K562 (cell line): ENCODE results near the gene RING1. TPM values are rescaled to one million over a fixed set of nuclear protein-coding genes. Genes with fewer than 3 reads are reported as not detected.

Experiments used
- ATAC-seq: fragments of 200-7000 bp; cut with Tn5 transposase; 3 replicates; pipeline ENCODE4 v1.9.1; 2020; ENCODE audit warnings: moderate library complexity
- BruUV-seq: library from RNA; stranded (reverse); fragments of 400-500 nt; replicated peaks from 2 replicates; lab custom pipeline; 2021; lab: Mats Ljungman, UMichigan
- CTCF ChIA-PET: fragments of 300-600 bp; formaldehyde crosslinking; extraction: SDS; loops from one replicate; lab custom pipeline; 2021; ENCODE audit warnings: low intra/inter-chr PET ratio; lab: Yijun Ruan, JAX
- POLR2A ChIA-PET: fragments of 300-600, 350-650 bp; sonication (Branson Sonifier 250); formaldehyde crosslinking; extraction: SDS; loops from one replicate; lab custom pipeline; 2021; ENCODE audit warnings: antibody characterized with exemption, inconsistent platforms; lab: Yijun Ruan, JAX
- DNase-seq, 4 experiments: peaks; one replicate each; pipeline versions ENCODE4 v3.0.0 to v3.0.0-alpha.2; 2011 to 2018; ENCODE audit warnings: low spot score in 3 of 4, mixed read lengths in 3 of 4; ENCODE audit errors: extremely low read depth in 1 of 4
- FAIRE-seq: peaks from 2 replicates; lab custom pipeline; 2011; peaks lifted over from hg19 to GRCh38; lab: Jason Lieb, UNC
- H2AFZ ChIP-seq: 2 replicates; pipeline ENCODE4 v1.6.0; 2011; ENCODE audit warnings: low read depth, low read length, control low read depth, inconsistent platforms
- H3K27ac ChIP-seq: fragments of 200-600 bp; 3 replicates; pipeline ENCODE4 v1.8.0; 2011; ENCODE audit warnings: low read depth, mild to moderate bottlenecking, control low read depth, inconsistent platforms, low read length, moderate library complexity, mixed read lengths; ENCODE audit errors: extremely low read depth
- H3K27me3 ChIP-seq, 2 experiments: fragments of 300-600 bp in 1 of 2; 2 replicates in 1 of 2; 3 replicates in 1 of 2; pipeline versions ENCODE4 v1.6.0 to v1.8.0; 2011; ENCODE audit warnings: inconsistent platforms in 2 of 2, low read length in 2 of 2, mild to moderate bottlenecking in 1 of 2, mixed read lengths in 1 of 2, moderate library complexity in 1 of 2; ENCODE audit not compliant: control insufficient read depth in 2 of 2, insufficient read depth in 2 of 2
- H3K36me3 ChIP-seq: fragments of 300-600 bp; 3 replicates; pipeline ENCODE4 v1.8.0; 2011; ENCODE audit warnings: mild to moderate bottlenecking, low read length, inconsistent platforms; ENCODE audit not compliant: control insufficient read depth, insufficient read depth
- H3K4me1 ChIP-seq, 2 experiments: fragments of 200-600 bp in 1 of 2; replicated peaks in 1 of 2; 2 replicates in 1 of 2; 3 replicates in 1 of 2; pipeline versions ENCODE4 v1.5.1 to v1.8.0; 2011; ENCODE audit warnings: inconsistent platforms in 2 of 2, low read length in 2 of 2, mild to moderate bottlenecking in 1 of 2, mixed read lengths in 1 of 2, moderate library complexity in 1 of 2; ENCODE audit not compliant: control insufficient read depth in 2 of 2, insufficient read depth in 2 of 2
- H3K4me2 ChIP-seq: 2 replicates; pipeline ENCODE4 v1.6.1; 2011; ENCODE audit warnings: low read length, control low read depth, inconsistent platforms, mixed read lengths; ENCODE audit not compliant: insufficient read depth
- H3K4me3 ChIP-seq: fragments of 200-600 bp; sonication (generic), shearing (Covaris generic); 2 replicates; pipeline ENCODE4 v1.5.1; 2016; ENCODE audit warnings: control low read depth, inconsistent platforms
- H3K79me2 ChIP-seq: fragments of 200-600 bp; 3 replicates; pipeline ENCODE4 v1.8.0; 2011; ENCODE audit warnings: low read length, inconsistent platforms; ENCODE audit not compliant: control insufficient read depth, insufficient read depth
- H3K9ac ChIP-seq, 2 experiments: 2 replicates each; pipeline versions ENCODE4 v1.6.0 to v1.6.1; 2011; ENCODE audit warnings: low read depth in 2 of 2, low read length in 2 of 2, control low read depth in 1 of 2, inconsistent platforms in 1 of 2, mild to moderate bottlenecking in 1 of 2, mixed read lengths in 1 of 2; ENCODE audit not compliant: insufficient read depth in 1 of 2
- H3K9me1 ChIP-seq: one replicate; pipeline ENCODE4 v1.6.0; 2011; ENCODE audit warnings: inconsistent platforms, mild to moderate bottlenecking, low read length, moderate library complexity; ENCODE audit not compliant: control insufficient read depth, insufficient read depth
- H3K9me3 ChIP-seq: replicated peaks from 2 replicates; pipeline ENCODE4 v1.5.1; 2011; ENCODE audit warnings: low read depth, low read length, inconsistent platforms; ENCODE audit not compliant: control insufficient read depth, insufficient read depth
- H4K20me1 ChIP-seq: replicated peaks from 2 replicates; pipeline ENCODE4 v1.6.1; 2011; ENCODE audit warnings: low read length, inconsistent platforms, mixed read lengths; ENCODE audit not compliant: control insufficient read depth, insufficient read depth
- ATF7 ChIP-seq: fragments of 450-650 bp; IDR thresholded peaks from 2 replicates; pipeline ENCODE4 v1.7.1; 2014; ENCODE audit warnings: mild to moderate bottlenecking, moderate library complexity
- BRD4 ChIP-seq: fragments of 200-600 bp; sonication (generic); IDR thresholded peaks from 2 replicates; pipeline ENCODE4 v1.6.1; 2017; ENCODE audit warnings: inconsistent platforms
- CREB1 ChIP-seq, 2 experiments: sonication (generic) in 1 of 2; formaldehyde crosslinking in 1 of 2; IDR thresholded peaks; 2 replicates each; pipeline versions ENCODE4 v1.6.1 to v1.8.0; 2012 to 2022; ENCODE audit warnings: inconsistent platforms in 1 of 2, mild to moderate bottlenecking in 1 of 2, missing genetic modification reagents in 1 of 2, moderate library complexity in 1 of 2
- FOXK1 ChIP-seq: sonication (generic); formaldehyde crosslinking; IDR thresholded peaks from 2 replicates; pipeline ENCODE4 v1.8.0; 2022; ENCODE audit warnings: missing genetic modification reagents, mild to moderate bottlenecking, borderline replicate concordance
- NCOR1 ChIP-seq: fragments of 450-650 bp; IDR thresholded peaks from 2 replicates; pipeline ENCODE4 v1.6.1; 2016; ENCODE audit warnings: mild to moderate bottlenecking, moderate library complexity
- NELFE ChIP-seq: IDR thresholded peaks from 2 replicates; pipeline ENCODE4 v1.6.1; 2011; ENCODE audit warnings: mild to moderate bottlenecking; ENCODE audit not compliant: insufficient read depth, insufficient read length
- NFXL1 ChIP-seq: fragments of 450-650 bp; formaldehyde crosslinking; IDR thresholded peaks from 2 replicates; pipeline ENCODE4 v1.4.0; 2021; ENCODE audit warnings: mild to moderate bottlenecking
- RAD51 ChIP-seq: fragments of 450-650 bp; IDR thresholded peaks from 2 replicates; pipeline ENCODE4 v1.7.1; 2016; ENCODE audit warnings: low read depth, mild to moderate bottlenecking, borderline replicate concordance
- RBM22 ChIP-seq: fragments of 200-400 bp; formaldehyde crosslinking; IDR thresholded peaks from 2 replicates; pipeline ENCODE4 v1.6.1; 2018; ENCODE audit warnings: low read length, low read depth; ENCODE audit not compliant: poor library complexity, severe bottlenecking
- USF1 ChIP-seq: sonication (generic); formaldehyde crosslinking; IDR thresholded peaks from 2 replicates; pipeline ENCODE4 v1.9.0; 2022; ENCODE audit warnings: mild to moderate bottlenecking, missing genetic modification reagents
- ZBTB5 ChIP-seq: fragments of 450-650 bp; IDR thresholded peaks from 2 replicates; pipeline ENCODE4 v1.6.1; 2017; ENCODE audit warnings: antibody characterized with exemption
- ZNF408 ChIP-seq: fragments of 250-450 bp; sonication (Bioruptor Pico); IDR thresholded peaks from 2 replicates; pipeline ENCODE4 v1.4.0; 2020; ENCODE audit warnings: low read depth, mild to moderate bottlenecking, moderate library complexity
- ZNF592 ChIP-seq: fragments of 450-650 bp; IDR thresholded peaks from 2 replicates; pipeline ENCODE4 v1.6.1; 2017; ENCODE audit warnings: antibody characterized with exemption, mild to moderate bottlenecking
- WGBS: fragments of 100-300 bp; shearing (Covaris generic); methylation state at CpG from one replicate; pipeline ENCODE4 v1.1.6; 2016; ENCODE audit warnings: low coverage, mixed read lengths; ENCODE audit not compliant: insufficient coverage; ENCODE audit errors: missing lambda C conversion rate; 5-methylcytosine and 5-hydroxymethylcytosine counted together
- in situ Hi-C: fragments of 300-500 bp; cut with MboI; formaldehyde crosslinking; loops from 4 replicates; pipeline ENCODE4 v1.15.0; 2018; ENCODE audit warnings: inconsistent platforms, mixed read lengths
- intact Hi-C: fragments of 100-400 bp; cut with micrococcal nuclease; formaldehyde crosslinking; loops from 2 replicates; pipeline ENCODE4 v1.14.2; 2022
- polyA plus RNA-seq, 8 experiments: library from polyadenylated mRNA; depleted of rRNA in 4 of 8; stranded (reverse) in 5 of 8; unstranded in 3 of 8; fragments of >200 nt; fragmentation: Nextera tagmentation in 2 of 8; fragmentation: Illumina TruSeq in 1 of 8; extraction: Ambion mirVana in 2 of 8; extraction: Trizol in 1 of 8; gene quantifications; 2 replicates each; pipeline versions ENCODE4 v1.2.1 to v1.2.3, GENCODE V29; 2011 to 2014; ENCODE audit warnings: inconsistent platforms in 1 of 8, missing spikeins in 1 of 8
- total RNA-seq, 7 experiments: library from RNA; depleted of rRNA in 6 of 7; stranded (reverse); fragments of >200 nt in 6 of 7; fragmentation: Illumina TruSeq in 2 of 7; extraction: Trizol in 2 of 7; gene quantifications; 2 replicates each; pipeline versions ENCODE4 v1.2.1 to v1.2.3, GENCODE V29; 2011 to 2021; ENCODE audit warnings: low replicate concordance in 1 of 7

The RING1 gene
- total and polyA plus RNA-seq, 9 of the 15 experiments (the other 6 are each of a cell fraction or from before 2014, with no cell fraction given), result 4.2 to 59.1 (median 36.9) TPM

GRCh38 chr6:33164665-33165373, 43.5 kb upstream of the RING1 start:
- in situ Hi-C loops (loop anchor here (5.0 kb wide), 1 partner anchor 1028 kb away; no protein-coding TSS in a partner anchor), intact Hi-C loops (no loop called here)
- peaks cover 7 to 30% of the 10 kb centered on the region in 2 experiments; a peak in 3 of 5 replicates for H3K4me1 ChIP-seq
- no peaks in the 10 kb centered on the region for H3K36me3 ChIP-seq
- BruUV-seq, result no TSS peak
- ATAC-seq (no peak), FAIRE-seq (no peak), DNase-seq (peak in 1 of 4 experiments; percentile 19)
- no peaks in the 10 kb centered on the region for H3K79me2 ChIP-seq
- peaks cover 5 to 43% of the 10 kb centered on the region in 2 experiments; a peak in 3 of 5 replicates for H3K27me3 ChIP-seq
- no peak overlapping the region for H3K4me3 ChIP-seq
- POLR2A ChIA-PET, result interaction anchor here (0.6 to 3.0 kb wide), 7 partner anchors 7 to 192 kb away, joined by 3 to 11 read pairs (median 3); no protein-coding TSS in a partner anchor
- H3K9ac ChIP-seq, result peak overlapping the region in 1 of 2 experiments; percentile 10; a peak in 1 of 4 replicates
- CTCF ChIA-PET, result no interaction called here
- WGBS, result 1% methylated on average over 14 of the region's 14 CpGs
- no peaks in the 10 kb centered on the region for H3K9me3 ChIP-seq
- no peak overlapping the region for H2AFZ ChIP-seq
- peaks cover 4% of the 10 kb centered on the region; the same call in 1 of the 2 replicates for H4K20me1 ChIP-seq
- no peaks in the 10 kb centered on the region for H3K9me1 ChIP-seq
- H3K4me2 ChIP-seq, result no peak overlapping the region
- H3K27ac ChIP-seq, result no peak overlapping the region
- TF ChIP-seq ZNF408 (CRISPR knock-in tag) (no peak), CREB1 (IDR thresholded peaks at IDR 0.05) (0 out of 2 replicates have a peak, but pooled peaks have one; percentile 32), CREB1 (CRISPR knock-in tag; IDR thresholded peaks at IDR 0.05) (no peak), FOXK1 (CRISPR knock-in tag) (no peak), RAD51 (peak; percentile 78), RBM22 (no peak), USF1 (peak; percentile 71), ZBTB5 (no peak), NFXL1 (CRISPR knock-in tag) (no peak), BRD4 (no peak), ZNF592 (no peak), NELFE (no peak), NCOR1 (no peak), ATF7 (peak; percentile 30; the same call in 1 of the 2 replicates)
